HG03175 (cell line): ENCODE measurements around the gene RARG.
A peak's percentile ranks its signal among the peaks of the same experiment; 100 is the strongest.

Source experiments
- ATAC-seq: cut with Tn5 transposase; IDR thresholded peaks from one replicate; pipeline ENCODE4 v1.9.1; 2021; ENCODE audit warnings: mild to moderate bottlenecking, moderate library complexity; ENCODE audit not compliant: unreplicated experiment

RARG gene

GRCh38 chr12:53224061-53224896, 7.7 kb downstream of the RARG start:
- no peak for ATAC-seq

- ATAC-seq = no peak
These were observed 8.5 kb downstream of the RARG start for GRCh38 chr12:53223389-53224060.

- ATAC-seq = no peak
These were observed 9.2 kb downstream of the RARG start for GRCh38 chr12:53222806-53223261.

DNA sequence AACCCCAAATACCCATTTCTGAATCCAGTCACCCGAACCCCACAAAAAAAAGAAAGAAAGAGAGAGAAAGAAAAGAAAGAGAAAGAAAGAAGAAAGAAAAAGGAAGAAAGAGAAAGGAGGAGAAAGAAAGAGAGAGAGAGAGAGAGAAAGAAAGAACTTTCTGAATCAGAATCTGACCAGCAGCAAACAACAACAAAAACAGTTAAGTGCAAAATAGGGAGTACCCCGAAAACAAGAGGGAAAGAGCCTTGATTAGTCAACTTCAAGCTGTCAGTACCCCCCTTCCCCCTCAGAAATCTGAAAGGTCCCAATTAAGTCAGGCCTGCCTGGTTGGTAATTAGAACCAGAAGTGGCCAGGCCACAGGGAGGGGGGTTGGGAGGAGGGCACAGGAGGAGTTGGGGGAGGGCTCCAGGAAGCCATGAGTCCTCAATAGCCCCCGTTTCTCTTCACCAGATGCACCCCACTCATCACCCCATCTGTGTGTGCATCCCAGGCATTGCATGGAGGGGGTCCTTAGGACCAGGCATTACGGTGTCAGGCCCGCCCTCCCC, 9.8 kb downstream of the RARG start:
- no peak for ATAC-seq

GRCh38 chr12:53221203-53222080, 10.6 kb downstream of the RARG start:
- peak; percentile 29 for ATAC-seq

- ATAC-seq = peak; percentile 52
These were observed 11.3 kb downstream of the RARG start for GRCh38 chr12:53220694-53221202.

GRCh38 chr12:53219956-53220693, 11.9 kb downstream of the RARG start:
- peak; percentile 45 for ATAC-seq

GRCh38 chr12:53219292-53219955, 12.6 kb downstream of the RARG start:
- peak; percentile 5 for ATAC-seq

DNA sequence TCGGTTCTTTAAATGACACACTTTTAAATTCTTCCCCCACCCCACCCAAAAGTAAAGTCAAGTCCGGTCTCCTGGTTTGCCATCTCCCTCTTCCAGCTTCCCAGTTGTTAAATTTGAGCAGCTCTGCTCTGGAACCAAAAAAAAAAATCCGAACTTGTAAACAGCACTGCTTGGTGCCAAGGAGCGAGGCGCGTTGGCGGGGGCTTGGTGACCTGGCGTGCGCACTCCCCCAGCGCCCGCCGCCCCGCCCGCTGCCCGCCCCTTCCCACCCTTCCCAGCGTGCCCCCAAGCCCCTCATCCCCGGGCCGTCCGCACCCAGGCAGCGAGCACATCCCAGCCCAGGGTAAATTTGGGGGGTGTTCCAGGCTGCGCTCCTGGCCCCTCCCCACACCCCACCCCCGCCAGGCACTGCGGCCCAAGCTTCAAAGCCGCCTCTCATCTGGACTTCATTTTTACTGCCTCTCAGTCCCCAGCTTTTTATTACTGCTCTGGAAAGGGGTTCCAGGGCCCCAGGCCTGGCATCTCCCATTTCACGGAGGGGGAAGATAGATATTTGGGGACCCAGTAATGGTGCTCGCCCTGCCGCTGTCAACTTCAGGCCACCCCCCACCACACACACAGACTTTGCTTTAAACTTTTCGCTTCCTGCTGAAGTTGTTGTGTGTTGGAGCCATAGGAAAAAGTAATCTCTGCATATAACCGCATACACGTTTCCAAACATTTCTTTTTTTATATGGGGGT, 13.3 kb downstream of the RARG start:
- no peak for ATAC-seq

- no peak for ATAC-seq
These were observed 14.1 kb downstream of the RARG start for GRCh38 chr12:53217931-53218307.

DNA sequence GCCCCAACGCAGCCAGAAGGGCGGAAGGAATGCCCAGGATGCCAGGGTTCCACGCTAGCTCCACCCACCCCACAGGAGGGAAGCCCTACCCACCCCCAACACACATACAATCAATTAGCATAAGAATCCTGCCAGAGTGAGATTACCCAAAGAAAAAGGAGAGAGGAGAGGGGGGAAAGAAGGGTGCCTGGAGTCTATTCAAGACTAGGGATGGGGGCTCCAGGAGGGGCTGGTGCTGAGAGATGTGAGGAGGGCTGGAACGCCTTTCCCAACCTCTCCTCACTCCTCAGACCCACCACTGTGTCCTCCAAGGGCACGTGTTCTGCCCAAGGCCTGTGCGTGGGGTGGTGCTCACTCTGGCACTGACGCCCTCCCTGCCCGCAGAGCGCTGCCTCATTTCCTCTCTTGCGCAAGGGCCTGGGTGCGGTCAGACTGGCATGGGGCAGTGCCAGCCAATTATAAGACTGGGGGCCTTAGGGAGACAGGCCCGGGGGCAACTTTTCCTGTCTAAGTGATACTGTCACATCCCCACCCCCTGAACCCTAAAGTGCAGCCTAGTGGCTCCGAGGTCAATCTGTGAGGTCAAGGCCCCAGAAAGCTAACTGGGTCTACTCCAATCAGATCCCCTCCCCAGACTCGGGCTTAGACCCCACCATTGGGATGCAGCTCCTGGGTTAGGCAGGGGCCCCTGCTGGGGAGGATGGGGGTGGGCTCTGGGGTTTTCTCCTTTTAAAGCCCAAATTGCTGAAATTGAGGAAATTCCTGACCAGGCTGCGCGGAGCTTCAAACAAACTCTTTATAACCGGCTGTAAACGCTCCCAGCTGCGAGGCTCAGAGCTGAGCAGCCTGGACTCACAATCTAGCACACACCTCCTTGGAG, 14.7 kb downstream of the RARG start:
- ATAC-seq = no peak

DNA sequence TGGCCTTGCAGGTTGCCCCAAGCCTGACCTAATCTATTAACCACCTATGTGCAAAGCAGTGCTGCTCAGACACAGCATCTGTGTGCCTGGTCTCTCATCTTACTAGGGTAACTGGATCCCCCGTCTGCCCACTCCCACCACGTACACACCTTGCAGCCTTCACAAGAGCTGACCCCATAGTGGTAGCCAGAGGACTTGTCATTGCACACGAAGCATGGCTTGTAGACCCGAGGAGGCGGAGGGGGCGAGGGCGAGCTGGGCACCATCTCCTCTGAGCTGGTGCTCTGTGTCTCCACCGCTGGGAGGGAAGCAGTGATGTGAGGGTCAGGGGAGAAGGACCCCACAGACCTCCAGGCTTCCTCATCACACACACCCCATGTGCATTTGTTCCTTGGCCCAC, 16.5 kb downstream of the RARG start:
- ATAC-seq = no peak

DNA sequence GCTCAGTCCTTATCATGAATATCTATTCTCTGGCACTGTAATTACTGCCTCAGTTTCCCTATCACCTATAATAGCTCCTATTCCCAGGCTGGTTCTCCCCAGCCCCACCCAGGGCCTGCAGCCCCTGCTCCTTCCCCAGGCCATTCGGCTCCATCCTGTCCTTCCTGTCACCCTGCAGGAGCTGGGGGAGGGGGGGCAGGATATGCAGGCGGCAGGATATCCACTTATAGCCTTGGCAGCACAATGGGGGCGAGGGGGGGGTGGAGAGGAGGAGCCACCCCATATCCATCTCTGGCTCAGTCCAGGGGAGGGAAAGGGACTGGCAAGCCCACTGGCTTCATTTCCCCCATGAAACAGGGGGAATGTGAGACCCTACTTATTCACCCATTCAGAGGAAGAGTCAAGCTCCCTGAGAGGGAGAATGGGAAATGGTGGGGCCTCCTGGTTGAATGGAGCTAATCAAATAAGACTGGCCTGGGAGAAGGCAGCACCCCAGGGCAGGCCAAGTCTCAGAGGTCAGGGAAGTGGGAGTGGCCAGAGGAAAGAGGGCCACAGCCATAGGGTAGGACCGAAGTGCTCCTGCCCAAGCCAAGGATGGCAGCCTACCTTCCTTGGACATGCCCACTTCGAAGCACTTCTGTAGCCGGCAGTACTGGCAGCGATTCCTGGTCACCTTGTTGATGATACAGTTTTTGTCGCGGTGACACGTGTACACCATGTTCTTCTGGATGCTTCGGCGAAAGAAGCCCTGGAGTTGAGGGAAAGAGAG, 17.1 kb downstream of the RARG start:
- no peak for ATAC-seq

DNA sequence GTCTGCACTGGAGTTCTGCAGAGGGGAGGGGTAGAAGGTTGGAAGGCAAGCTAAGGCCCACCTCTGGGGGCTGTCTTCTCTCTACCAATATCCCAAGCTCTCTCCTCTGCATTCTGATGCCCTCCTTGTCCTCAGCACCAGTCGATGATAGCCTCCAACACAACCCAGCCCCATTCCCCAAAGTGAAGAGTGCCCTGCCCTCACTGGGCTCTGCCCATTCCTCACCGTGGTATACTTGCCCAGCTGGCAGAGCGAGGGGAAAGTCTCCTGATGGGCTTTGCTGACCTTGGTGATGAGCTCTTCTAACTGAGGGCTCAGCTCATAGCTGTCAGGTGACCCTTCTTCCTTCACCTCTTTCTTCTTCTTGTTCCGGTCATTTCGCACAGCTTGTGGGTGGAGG, 17.8 kb downstream of the RARG start:
- no peak for ATAC-seq

- ATAC-seq = no peak
These were observed 18.7 kb downstream of the RARG start for GRCh38 chr12:53213348-53213747.

DNA sequence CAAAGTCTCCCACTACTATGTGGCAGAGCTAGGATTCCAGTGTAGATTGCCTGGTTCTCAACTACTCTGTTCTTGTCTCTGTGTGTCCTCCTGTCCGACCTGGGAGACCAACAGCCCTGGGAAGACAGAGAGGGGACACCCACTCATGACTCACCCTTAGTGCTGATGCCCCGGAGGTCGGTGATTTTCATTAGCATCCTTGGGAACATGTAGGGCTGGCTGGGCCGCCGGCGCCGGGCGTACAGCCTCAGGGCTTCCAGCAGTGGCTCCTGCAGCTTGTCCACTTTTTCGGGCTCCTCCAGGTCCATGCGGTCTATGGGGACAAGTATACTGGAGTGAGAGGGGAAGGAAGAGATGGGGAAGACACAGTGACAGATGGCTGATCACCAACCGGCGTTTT, 19.1 kb downstream of the RARG start:
- no peak for ATAC-seq
